Measurements from ENCODE around the gene TSPAN9. TPM values are rescaled to one million over a fixed set of nuclear protein-coding genes. Genes with fewer than 3 reads are reported as not detected.
"Not testable (repeated sequence)": the region's sequence is repeated elsewhere in the genome, so short reads cannot be mapped to it uniquely, and the experiment has no call there.

Gene TSPAN9
- total RNA-seq, 1 experiment from 2014 or later, result 9.6 TPM

GRCh38 chr12:3061501-3062215 lies 15.5 kb upstream of the TSPAN9 start:
- DNase-seq, result no peak
- CTCF ChIA-PET, result no interaction called here
- no peak for TF ChIP-seq EZH2 (IDR thresholded peaks at IDR 0.05; ENCODE audit: low read depth)
- TF ChIP-seq, protein P1, sequence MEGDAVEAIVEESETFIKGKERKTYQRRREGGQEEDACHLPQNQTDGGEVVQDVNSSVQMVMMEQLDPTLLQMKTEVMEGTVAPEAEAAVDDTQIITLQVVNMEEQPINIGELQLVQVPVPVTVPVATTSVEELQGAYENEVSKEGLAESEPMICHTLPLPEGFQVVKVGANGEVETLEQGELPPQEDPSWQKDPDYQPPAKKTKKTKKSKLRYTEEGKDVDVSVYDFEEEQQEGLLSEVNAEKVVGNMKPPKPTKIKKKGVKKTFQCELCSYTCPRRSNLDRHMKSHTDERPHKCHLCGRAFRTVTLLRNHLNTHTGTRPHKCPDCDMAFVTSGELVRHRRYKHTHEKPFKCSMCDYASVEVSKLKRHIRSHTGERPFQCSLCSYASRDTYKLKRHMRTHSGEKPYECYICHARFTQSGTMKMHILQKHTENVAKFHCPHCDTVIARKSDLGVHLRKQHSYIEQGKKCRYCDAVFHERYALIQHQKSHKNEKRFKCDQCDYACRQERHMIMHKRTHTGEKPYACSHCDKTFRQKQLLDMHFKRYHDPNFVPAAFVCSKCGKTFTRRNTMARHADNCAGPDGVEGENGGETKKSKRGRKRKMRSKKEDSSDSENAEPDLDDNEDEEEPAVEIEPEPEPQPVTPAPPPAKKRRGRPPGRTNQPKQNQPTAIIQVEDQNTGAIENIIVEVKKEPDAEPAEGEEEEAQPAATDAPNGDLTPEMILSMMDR (conservative IDR thresholded peaks at IDR 0.05), result no peak
- H3K4me2 ChIP-seq, result no peak overlapping the region
- peaks cover 53% of the 10 kb centered on the region for H3K27me3 ChIP-seq (ENCODE audit: insufficient read depth, low read depth)
- no peak overlapping the region for H3K27ac ChIP-seq
- H3F3A ChIP-seq (ENCODE audit: insufficient read depth, low read depth), result no peaks in the 10 kb centered on the region
- H3K9me2 ChIP-seq (ENCODE audit: insufficient read depth), result no peaks in the 10 kb centered on the region
- H3K79me2 ChIP-seq (ENCODE audit: low read depth), result no peaks in the 10 kb centered on the region
- no peak overlapping the region for H3K4me3 ChIP-seq
- no peaks in the 10 kb centered on the region for H4K20me1 ChIP-seq (ENCODE audit: insufficient read depth)
- peaks cover 8% of the 10 kb centered on the region; the same call in 1 of the 2 replicates for H3K9me3 ChIP-seq (ENCODE audit: insufficient read depth, low read depth)
- no peaks in the 10 kb centered on the region for H3K36me3 ChIP-seq (ENCODE audit: low read depth)
- intact Hi-C loops (cut with micrococcal nuclease; ENCODE audit: unreplicated experiment), result no loop called here
- no peak overlapping the region for H2AFZ ChIP-seq
- peaks cover 11% of the 10 kb centered on the region for H3K4me1 ChIP-seq (replicated peaks; ENCODE audit: insufficient read depth)
- POLR2A ChIA-PET (ENCODE audit: unreplicated experiment), result no interaction called here
- BruUV-seq (replicated peaks), result no TSS peak

DNA sequence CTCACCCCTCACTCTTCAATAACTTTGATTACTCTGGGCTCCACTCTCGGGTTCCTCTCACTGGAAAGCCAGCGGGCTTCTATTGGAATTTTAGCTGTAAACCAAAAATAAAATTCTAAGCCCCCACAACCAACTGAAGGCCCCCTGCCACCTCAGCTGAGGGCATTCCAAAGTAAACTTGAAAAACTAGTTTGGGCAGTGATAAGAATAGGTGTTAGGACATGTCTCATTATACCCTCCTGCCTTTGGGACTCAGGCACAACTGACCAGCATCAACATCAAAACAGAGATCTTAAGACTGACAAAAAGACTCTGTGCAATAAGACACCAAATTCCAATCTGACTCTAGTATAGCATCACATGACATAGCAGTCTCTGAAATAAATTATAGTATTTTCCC lies 11.9 kb upstream of the TSPAN9 start:
- H2AFZ ChIP-seq, result no peak overlapping the region
- no peaks in the 10 kb centered on the region for H3K79me2 ChIP-seq (ENCODE audit: low read depth)
- peaks cover 8% of the 10 kb centered on the region; the same call in 1 of the 2 replicates for H3K9me3 ChIP-seq (ENCODE audit: insufficient read depth, low read depth)
- TF ChIP-seq EZH2 (IDR thresholded peaks at IDR 0.05; ENCODE audit: low read depth), result no peak
- TF ChIP-seq, protein P1 (conservative IDR thresholded peaks at IDR 0.05), result no peak
- no peaks in the 10 kb centered on the region for H4K20me1 ChIP-seq (ENCODE audit: insufficient read depth)
- no peaks in the 10 kb centered on the region for H3K9me2 ChIP-seq (ENCODE audit: insufficient read depth)
- intact Hi-C loops (cut with micrococcal nuclease; ENCODE audit: unreplicated experiment), result no loop called here
- H3K27ac ChIP-seq, result no peak overlapping the region
- no peaks in the 10 kb centered on the region for H3K36me3 ChIP-seq (ENCODE audit: low read depth)
- ChIA-PET POLR2A (ENCODE audit: unreplicated experiment) (no interaction called here), CTCF (interaction anchor here (0.6 kb wide), 1 partner anchor 24 kb away, joined by 3 read pairs; no protein-coding TSS in a partner anchor)
- H3K4me1 ChIP-seq (replicated peaks; ENCODE audit: insufficient read depth), result peaks cover 11% of the 10 kb centered on the region
- peaks cover 36% of the 10 kb centered on the region for H3K27me3 ChIP-seq (ENCODE audit: insufficient read depth, low read depth)
- DNase-seq, result peak in 1 of 2 experiments; percentile 50
- 0 out of 2 replicates have a peak overlapping the region, but pooled peaks have one; percentile 12 for H3K4me2 ChIP-seq
- no TSS peak for BruUV-seq (replicated peaks)
- H3F3A ChIP-seq (ENCODE audit: insufficient read depth, low read depth), result no peaks in the 10 kb centered on the region
- H3K4me3 ChIP-seq, result no peak overlapping the region

DNA sequence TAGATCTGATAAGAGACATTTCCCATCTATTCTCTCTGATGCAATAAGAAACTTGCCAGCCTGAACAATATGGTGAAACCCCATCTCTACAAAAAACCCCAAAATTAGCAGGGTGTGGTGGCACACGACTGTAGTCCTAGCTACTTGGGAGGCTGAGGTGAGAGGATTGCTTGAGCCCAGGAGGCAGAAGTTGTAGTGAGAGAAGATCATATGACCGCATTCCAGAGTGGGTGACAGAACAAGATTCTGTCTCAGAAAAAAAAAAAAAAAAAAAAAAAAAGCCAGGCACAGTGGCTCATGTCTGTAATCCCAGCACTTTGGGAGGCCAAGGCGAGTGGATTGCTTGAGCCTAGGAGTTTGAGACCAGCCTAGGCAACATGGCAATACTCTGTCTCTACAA lies 11.3 kb upstream of the TSPAN9 start:
- CTCF ChIA-PET, result interaction anchor here (0.6 kb wide), 2 partner anchors 24 to 354 kb away, joined by 3 to 8 read pairs; no protein-coding TSS in a partner anchor
- H3K36me3 ChIP-seq (ENCODE audit: low read depth); H3K27ac ChIP-seq; H3K9me2 ChIP-seq (ENCODE audit: insufficient read depth); POLR2A ChIA-PET (ENCODE audit: unreplicated experiment); H3K9me3 ChIP-seq (ENCODE audit: insufficient read depth, low read depth); H3K79me2 ChIP-seq (ENCODE audit: low read depth); H3K4me3 ChIP-seq; H4K20me1 ChIP-seq (ENCODE audit: insufficient read depth); H3F3A ChIP-seq (ENCODE audit: insufficient read depth, low read depth); H2AFZ ChIP-seq; BruUV-seq (replicated peaks); intact Hi-C loops (cut with micrococcal nuclease; ENCODE audit: unreplicated experiment): not testable (repeated sequence)
- H3K4me1 ChIP-seq (replicated peaks; ENCODE audit: insufficient read depth), result peaks cover 11% of the 10 kb centered on the region
- DNase-seq, result peak in 1 of 2 experiments; percentile 56
- H3K4me2 ChIP-seq, result 0 out of 2 replicates have a peak overlapping the region, but pooled peaks have one; percentile 12
- H3K27me3 ChIP-seq (ENCODE audit: insufficient read depth, low read depth), result peaks cover 31% of the 10 kb centered on the region
